GM21619 (cell line): ENCODE results near the gene SLC6A11.

Source experiments
- ATAC-seq: cut with Tn5 transposase; IDR thresholded peaks from one replicate; pipeline ENCODE4 v1.9.1; 2021; ENCODE audit not compliant: unreplicated experiment

SLC6A11 gene

GRCh38 chr3:10949197-10949596 is 133.2 kb downstream of the SLC6A11 start:
- no peak for ATAC-seq

DNA sequence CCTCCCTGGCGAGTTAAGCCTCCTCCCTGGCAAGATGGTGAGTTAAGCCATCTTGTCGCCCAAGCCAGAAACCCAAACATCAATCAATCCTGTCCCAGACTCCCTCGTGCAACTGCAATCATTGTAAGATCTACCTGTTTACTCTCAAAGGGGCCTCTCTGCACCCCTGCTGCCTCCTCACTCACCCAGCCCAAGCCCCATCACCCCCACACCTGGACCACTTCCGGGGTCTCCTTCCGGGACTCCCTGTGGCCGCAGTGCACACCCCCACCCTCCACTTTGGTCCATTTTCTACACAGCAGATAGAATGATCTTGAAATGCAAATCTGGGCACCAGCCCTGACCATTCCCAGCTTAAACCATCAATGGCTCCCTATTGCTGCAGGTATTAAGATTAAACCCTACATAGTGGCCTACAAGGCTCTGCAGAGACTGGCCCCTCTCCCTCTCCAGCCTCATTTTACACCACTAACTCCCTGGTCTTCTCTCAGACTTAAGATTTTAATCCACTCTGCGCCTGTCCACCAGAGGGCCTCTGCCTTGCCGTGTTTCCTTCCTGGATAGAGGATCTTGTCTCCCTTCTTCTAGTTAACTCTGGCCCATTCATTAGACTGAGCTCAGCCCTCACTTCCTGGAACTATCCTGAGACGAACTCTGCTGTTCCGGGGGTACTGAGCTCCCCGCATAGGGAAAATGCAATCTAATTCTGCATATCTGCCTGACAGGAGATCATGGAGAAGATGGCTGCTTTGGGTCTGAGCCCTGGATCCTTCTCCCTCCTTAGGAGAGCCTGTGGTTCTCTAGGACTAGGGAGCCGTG is 134.7 kb downstream of the SLC6A11 start:
- no peak for ATAC-seq

- ATAC-seq: no peak
Observed at GRCh38 chr3:10951295-10951926, 135.4 kb downstream of the SLC6A11 start.

- no peak for ATAC-seq
Observed at GRCh38 chr3:10952525-10952924, 136.5 kb downstream of the SLC6A11 start.

DNA sequence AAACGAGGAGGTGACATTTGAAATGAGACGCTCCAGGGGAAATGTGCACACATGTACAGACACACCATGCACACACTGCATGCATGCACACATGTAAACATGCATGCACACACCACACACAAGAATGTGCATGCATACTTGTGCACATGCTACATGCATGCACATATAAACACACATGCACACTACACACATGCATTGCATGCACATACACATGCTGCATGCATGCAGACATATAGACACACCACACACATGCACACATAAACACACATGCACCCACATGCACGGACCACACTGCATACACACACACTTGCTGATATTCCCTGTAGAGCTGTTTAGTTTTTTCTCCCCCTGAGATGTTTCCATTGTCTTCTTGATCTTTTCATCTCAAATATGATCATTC is 138.7 kb downstream of the SLC6A11 start:
- no peak for ATAC-seq

- ATAC-seq: no peak
Observed at GRCh38 chr3:10955711-10956453, 139.9 kb downstream of the SLC6A11 start.

- ATAC-seq: no peak
Observed at GRCh38 chr3:10956531-10956930, 140.5 kb downstream of the SLC6A11 start.

- ATAC-seq: no peak
Observed at GRCh38 chr3:10956986-10957385, 141.0 kb downstream of the SLC6A11 start.

DNA sequence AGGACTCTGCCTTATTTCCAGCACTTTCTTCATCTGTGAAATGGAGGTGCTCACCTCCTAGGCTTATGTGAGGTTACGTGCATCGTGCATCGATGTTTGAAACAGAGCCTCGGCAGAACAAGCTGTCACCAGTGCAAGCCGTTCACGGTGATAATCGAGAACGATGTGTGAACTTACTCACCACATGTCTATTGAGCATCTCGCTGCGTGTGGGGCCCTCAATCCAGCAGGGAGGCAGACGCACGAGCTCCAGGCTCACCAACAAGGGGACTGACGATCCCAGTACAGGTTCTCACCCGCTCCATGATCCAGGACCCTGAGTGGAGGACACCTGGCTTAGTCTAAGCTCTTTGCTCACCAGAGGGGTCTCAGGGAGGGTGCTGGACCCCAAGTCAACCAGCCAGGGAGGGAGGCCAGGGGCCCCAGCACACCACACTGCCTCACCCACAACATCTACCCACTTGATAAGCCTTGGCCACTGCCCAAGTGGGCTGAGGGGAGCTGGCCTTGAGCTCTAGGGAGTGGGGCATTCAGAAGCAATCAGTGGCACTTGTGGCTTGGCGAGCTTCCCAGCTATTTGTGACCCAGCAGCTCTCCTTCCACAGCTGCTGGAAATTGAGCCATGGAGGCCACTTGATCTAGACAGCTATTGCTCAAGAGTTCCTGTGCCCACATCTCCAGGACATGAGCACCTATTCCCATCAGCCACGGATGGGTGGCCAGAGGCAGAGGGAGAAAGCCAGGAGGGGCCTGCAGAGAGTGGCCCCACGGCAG is 142.1 kb downstream of the SLC6A11 start:
- ATAC-seq: no peak

- no peak for ATAC-seq
Observed at GRCh38 chr3:10960255-10960654, 144.2 kb downstream of the SLC6A11 start.

DNA sequence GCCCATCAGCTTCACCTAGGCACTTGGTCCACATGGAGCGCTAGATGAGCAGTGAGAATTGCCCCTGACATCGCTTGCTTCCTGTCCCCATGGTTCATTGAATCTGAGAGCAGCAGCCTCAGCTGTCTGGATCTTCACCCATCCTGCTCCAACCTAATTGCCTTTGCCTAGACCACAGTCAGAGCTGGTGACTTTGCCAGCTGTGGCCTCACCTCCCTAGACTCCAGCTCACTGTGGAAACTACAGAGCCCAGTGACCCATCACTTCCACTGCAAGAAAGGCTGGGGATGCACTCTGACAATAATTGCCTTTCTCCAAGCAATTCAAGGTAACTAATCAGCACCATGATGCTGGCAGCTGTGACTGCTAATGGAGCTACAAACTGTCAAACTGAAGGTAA is 145.9 kb downstream of the SLC6A11 start:
- no peak for ATAC-seq

DNA sequence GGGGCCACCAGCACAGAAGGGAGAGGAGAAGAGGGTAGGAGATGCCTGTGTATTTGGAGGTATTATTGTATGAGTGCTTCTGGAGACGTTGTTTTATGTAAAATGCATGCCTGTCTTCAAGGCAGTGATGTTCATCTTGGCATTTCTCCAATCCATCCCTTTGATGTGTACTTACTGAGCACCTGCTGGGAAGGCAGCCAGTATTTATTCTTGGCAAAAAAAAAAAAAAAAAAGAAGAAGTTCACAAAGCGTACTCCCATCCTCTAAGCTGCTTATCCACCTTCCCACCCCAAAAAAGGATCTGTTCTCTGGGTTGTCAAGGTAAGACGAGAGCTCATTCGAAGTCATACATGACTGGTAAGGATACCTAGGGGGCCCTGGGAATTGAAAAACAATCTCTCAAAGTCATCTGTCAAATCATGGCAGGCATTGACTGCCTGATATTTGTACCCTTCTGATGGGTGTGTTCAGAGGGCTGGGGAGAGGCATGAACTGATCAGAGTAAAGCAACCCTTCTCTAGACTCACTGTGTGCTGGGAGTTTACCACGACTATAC is 146.5 kb downstream of the SLC6A11 start:
- ATAC-seq: no peak

DNA sequence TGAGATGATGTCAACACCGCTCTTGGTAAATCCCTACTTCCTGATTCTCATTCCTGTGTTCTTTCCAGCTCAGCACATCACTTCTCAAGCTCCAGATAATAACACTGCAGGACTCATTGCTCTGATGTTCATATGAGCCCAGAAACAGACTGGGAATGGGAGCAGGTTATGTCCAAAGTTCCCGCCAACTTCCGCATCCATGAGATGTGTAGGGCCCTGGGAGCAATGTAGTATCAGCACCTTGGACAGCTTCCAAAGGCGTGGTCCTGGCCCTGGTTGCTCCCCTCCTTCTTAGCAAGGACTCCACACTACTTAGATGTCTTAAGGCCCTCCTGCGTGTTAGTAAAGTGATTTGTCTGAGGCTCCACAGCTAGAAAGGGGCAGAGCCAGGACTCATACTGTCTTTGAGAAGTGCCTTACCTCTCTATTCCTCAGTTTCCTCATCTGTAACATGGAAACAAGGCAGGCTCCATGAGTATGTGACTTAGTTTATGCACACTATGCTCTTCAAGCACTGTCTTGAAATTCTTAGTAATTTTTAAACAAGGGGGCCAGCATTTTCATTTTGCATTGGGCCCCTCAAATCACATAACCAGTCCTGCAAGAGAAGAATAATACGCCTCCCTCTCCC is 148.6 kb downstream of the SLC6A11 start:
- no peak for ATAC-seq

- ATAC-seq: no peak
Observed at GRCh38 chr3:10968401-10968800, 152.4 kb downstream of the SLC6A11 start.

DNA sequence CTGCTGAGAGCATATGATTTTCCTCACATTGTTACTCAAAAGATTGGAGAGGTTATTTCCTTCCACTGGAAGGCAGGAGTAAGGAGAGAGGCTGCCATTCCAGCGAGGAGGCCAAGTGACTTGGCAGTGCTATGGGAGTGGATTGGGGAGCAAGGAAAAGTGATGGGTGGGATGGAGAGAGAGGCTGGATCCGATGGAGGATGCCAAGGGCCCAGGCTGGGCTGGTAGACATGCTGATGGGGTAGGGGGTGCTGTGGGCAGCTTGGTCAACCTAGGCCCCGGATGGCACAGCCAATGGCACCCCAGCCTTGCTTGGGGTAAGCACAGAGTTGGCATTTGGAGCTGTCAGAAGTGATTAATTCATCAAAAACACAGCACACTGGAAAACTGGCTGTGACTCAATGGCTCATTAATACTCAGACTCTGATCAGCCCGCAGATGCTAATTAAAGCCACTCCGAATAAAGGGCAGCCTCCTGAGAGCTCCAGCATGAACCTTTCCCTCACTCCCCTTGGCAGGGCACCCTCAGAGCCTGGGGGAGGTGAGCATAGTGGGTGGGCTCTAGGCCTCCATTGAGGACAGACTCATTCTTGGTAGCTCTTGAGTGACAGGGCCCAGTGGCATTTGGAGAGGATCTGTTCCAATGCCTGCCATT is 154.4 kb downstream of the SLC6A11 start:
- no peak for ATAC-seq

- ATAC-seq: no peak
Observed at GRCh38 chr3:10972072-10972782, 156.2 kb downstream of the SLC6A11 start.

DNA sequence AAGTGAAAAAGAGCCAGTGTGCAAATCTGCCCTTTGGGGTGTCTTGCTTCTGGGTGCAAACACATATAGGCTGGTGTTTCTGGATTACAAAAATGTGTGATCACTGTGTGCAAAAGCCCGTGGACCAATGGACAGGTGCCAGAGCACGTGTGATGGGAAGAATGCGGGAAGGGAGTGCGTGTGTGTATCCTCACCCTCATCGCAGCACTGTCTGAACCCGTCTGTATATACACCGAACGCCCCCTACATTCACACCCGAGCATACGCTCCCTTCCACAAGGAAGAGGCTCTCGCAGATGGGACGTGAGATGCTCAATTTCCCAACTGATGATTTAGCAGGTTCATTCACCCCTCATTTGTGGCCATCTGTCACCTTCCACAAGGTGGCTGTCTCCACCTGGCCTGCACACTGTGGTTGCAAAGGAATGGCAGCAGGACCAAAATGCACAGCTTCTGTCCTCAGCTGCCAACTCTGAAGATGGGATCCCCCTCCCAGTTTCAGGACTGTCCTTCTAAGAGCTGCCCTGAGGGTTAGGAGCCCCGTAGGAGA is 157.1 kb downstream of the SLC6A11 start:
- no peak for ATAC-seq

DNA sequence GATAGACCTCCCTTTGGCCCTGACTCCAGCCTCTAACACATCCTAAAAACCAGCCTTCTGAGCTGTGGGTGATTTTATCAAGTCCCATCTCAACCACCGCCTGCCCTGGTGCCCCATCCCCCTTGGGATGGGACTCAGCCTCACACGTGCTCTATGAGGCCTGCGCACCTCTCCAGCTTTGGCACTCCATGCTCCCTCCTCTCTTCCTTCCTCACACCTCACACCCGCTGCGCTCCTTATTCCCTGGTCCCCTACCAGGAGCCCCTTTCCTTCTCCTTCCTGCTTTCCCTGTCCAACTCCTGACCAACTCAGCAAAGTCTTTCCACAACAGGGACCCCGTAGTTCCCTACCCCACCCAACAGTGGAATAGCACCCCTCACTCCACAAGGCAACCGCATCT is 158.1 kb downstream of the SLC6A11 start:
- no peak for ATAC-seq
